Adipocyte (in vitro differentiated cells): ENCODE measurements around the gene KLF1.

Experiments used
- DNase-seq: peaks from one replicate; pipeline ENCODE4 v3.0.0-alpha.2; 2015; ENCODE audit warnings: low read depth
- H3K27me3 ChIP-seq: replicated peaks from 2 replicates; pipeline ENCODE4 v1.7.0; 2013; ENCODE audit warnings: mild to moderate bottlenecking, low read length, moderate library complexity; ENCODE audit not compliant: control insufficient read depth, insufficient read depth
- H3K36me3 ChIP-seq: 2 replicates; pipeline ENCODE4 v1.7.0; 2013; ENCODE audit warnings: low read length, mild to moderate bottlenecking, moderate library complexity; ENCODE audit not compliant: control insufficient read depth, insufficient read depth, severe bottlenecking
- H3K4me1 ChIP-seq: 2 replicates; pipeline ENCODE4 v1.7.0; 2013; ENCODE audit warnings: mild to moderate bottlenecking, low read length, moderate library complexity; ENCODE audit not compliant: control insufficient read depth, insufficient read depth
- H3K4me3 ChIP-seq: 2 replicates; pipeline ENCODE4 v1.7.0; 2013; ENCODE audit warnings: mild to moderate bottlenecking, low read length, moderate library complexity
- H3K9ac ChIP-seq: 2 replicates; pipeline ENCODE4 v1.7.0; 2013; ENCODE audit warnings: mild to moderate bottlenecking, low read length, moderate library complexity
- H3K9me3 ChIP-seq: 2 replicates; pipeline ENCODE4 v1.7.0; 2013; ENCODE audit warnings: mild to moderate bottlenecking, low read length, moderate library complexity; ENCODE audit not compliant: control insufficient read depth

The KLF1 gene

GRCh38 chr19:12886969-12887747, at the start of gene KLF1:
Gene KLF1 (minus strand): TSS chr19:12887201. CDS start chr19:12887140, 61 bp downstream.
- H3K4me3 ChIP-seq: no peak within 1 kb of the TSS
- no peaks in the 10 kb centered on the region for H3K9me3 ChIP-seq
- peaks cover 26% of the 10 kb centered on the region for H3K4me1 ChIP-seq
- H3K27me3 ChIP-seq: peaks cover 13% of the 10 kb centered on the region
- H3K36me3 ChIP-seq: no peaks in the 10 kb centered on the region
- no peak within 1 kb of the TSS for H3K9ac ChIP-seq
- DNase-seq: no peak

- Histone ChIP-seq H3K9me3 (no peaks in the 10 kb centered on the region), H3K9ac (no peak overlapping the region), H3K4me1 (peaks cover 39% of the 10 kb centered on the region), H3K36me3 (peaks cover 26% of the 10 kb centered on the region), H3K27me3 (no peaks in the 10 kb centered on the region), H3K4me3 (no peak overlapping the region)
- no peak for DNase-seq
Measured at GRCh38 chr19:12936582-12936981, 49.6 kb upstream of the KLF1 start.

GRCh38 chr19:12935071-12935470, 48.1 kb upstream of the KLF1 start:
- no peak overlapping the region for H3K4me3 ChIP-seq
- DNase-seq: no peak
- H3K36me3 ChIP-seq: peaks cover 20% of the 10 kb centered on the region
- H3K27me3 ChIP-seq: no peaks in the 10 kb centered on the region
- peaks cover 30% of the 10 kb centered on the region for H3K4me1 ChIP-seq
- H3K9me3 ChIP-seq: no peaks in the 10 kb centered on the region
- no peak overlapping the region for H3K9ac ChIP-seq

- peak within 1 kb of the TSS; percentile 95 for H3K9ac ChIP-seq
- H3K27me3 ChIP-seq: no peaks in the 10 kb centered on the region
- no peaks in the 10 kb centered on the region for H3K9me3 ChIP-seq
- peaks cover 21% of the 10 kb centered on the region for H3K4me1 ChIP-seq
- H3K4me3 ChIP-seq: peak within 1 kb of the TSS; percentile 92
- H3K36me3 ChIP-seq: peaks cover 25% of the 10 kb centered on the region
- peak; percentile 97 for DNase-seq
Measured at GRCh38 chr19:12933287-12934072, 46.5 kb upstream of the KLF1 start, which contains the start of gene FARSA. Gene FARSA (minus strand): TSS chr19:12933711. CDS start chr19:12933696, 15 bp downstream.

- Histone ChIP-seq H3K4me3 (peak overlapping the region; percentile 92), H3K9ac (peak overlapping the region; percentile 95), H3K4me1 (peaks cover 18% of the 10 kb centered on the region), H3K9me3 (no peaks in the 10 kb centered on the region), H3K27me3 (no peaks in the 10 kb centered on the region), H3K36me3 (peaks cover 33% of the 10 kb centered on the region)
- no peak for DNase-seq
Measured at GRCh38 chr19:12932392-12933286, 45.6 kb upstream of the KLF1 start.

- peaks cover 46% of the 10 kb centered on the region for H3K36me3 ChIP-seq
- peaks cover 14% of the 10 kb centered on the region for H3K4me1 ChIP-seq
- DNase-seq: no peak
- no peak overlapping the region for H3K9ac ChIP-seq
- no peak overlapping the region for H3K4me3 ChIP-seq
- H3K27me3 ChIP-seq: no peaks in the 10 kb centered on the region
- no peaks in the 10 kb centered on the region for H3K9me3 ChIP-seq
Measured at GRCh38 chr19:12930002-12930645, 43.1 kb upstream of the KLF1 start.

GRCh38 chr19:12924621-12925310, 37.8 kb upstream of the KLF1 start:
- Histone ChIP-seq H3K9ac (no peak overlapping the region), H3K4me1 (no peaks in the 10 kb centered on the region), H3K4me3 (no peak overlapping the region), H3K27me3 (no peaks in the 10 kb centered on the region), H3K9me3 (no peaks in the 10 kb centered on the region), H3K36me3 (peaks cover 63% of the 10 kb centered on the region)
- DNase-seq: no peak

- Histone ChIP-seq H3K36me3 (peaks cover 46% of the 10 kb centered on the region), H3K27me3 (no peaks in the 10 kb centered on the region), H3K9me3 (no peaks in the 10 kb centered on the region), H3K4me1 (peaks cover 3% of the 10 kb centered on the region), H3K9ac (no peak overlapping the region), H3K4me3 (no peak overlapping the region)
- DNase-seq: no peak
Measured at GRCh38 chr19:12922959-12923358, 36.0 kb upstream of the KLF1 start.

- no peak overlapping the region for H3K4me3 ChIP-seq
- H3K36me3 ChIP-seq: peaks cover 31% of the 10 kb centered on the region
- no peaks in the 10 kb centered on the region for H3K27me3 ChIP-seq
- no peaks in the 10 kb centered on the region for H3K9me3 ChIP-seq
- H3K9ac ChIP-seq: no peak overlapping the region
- no peak for DNase-seq
- peaks cover 3% of the 10 kb centered on the region for H3K4me1 ChIP-seq
Measured at GRCh38 chr19:12921047-12921446, 34.0 kb upstream of the KLF1 start.

GRCh38 chr19:12918253-12918652, 31.3 kb upstream of the KLF1 start:
- no peak overlapping the region for H3K9ac ChIP-seq
- no peak overlapping the region for H3K4me3 ChIP-seq
- peaks cover 10% of the 10 kb centered on the region for H3K4me1 ChIP-seq
- no peaks in the 10 kb centered on the region for H3K9me3 ChIP-seq
- no peak for DNase-seq
- H3K36me3 ChIP-seq: peaks cover 11% of the 10 kb centered on the region
- H3K27me3 ChIP-seq: no peaks in the 10 kb centered on the region
